Activated T-cell treated with anti-CD3 and anti-CD28 coated beads for 24 hours (primary cell): Measurements from ENCODE around the gene ANKEF1.

Experiments used
- DNase-seq: peaks from one replicate; pipeline ENCODE4 v3.0.0-alpha.2; 2020; ENCODE audit warnings: low read depth

ANKEF1 gene

GRCh38 chr20:10089871-10090587, 55.2 kb downstream of the ANKEF1 start:
- no peak for DNase-seq

GRCh38 chr20:10090588-10091166, 55.9 kb downstream of the ANKEF1 start:
- no peak for DNase-seq

GRCh38 chr20:10093087-10093591, 58.4 kb downstream of the ANKEF1 start:
- DNase-seq = no peak

- DNase-seq = no peak
These were observed 59.9 kb downstream of the ANKEF1 start for GRCh38 chr20:10094566-10095173.

GRCh38 chr20:10096790-10097189, 62.0 kb downstream of the ANKEF1 start:
- DNase-seq = no peak

- no peak for DNase-seq
These were observed 70.3 kb downstream of the ANKEF1 start for GRCh38 chr20:10105046-10105445.
